Fibroblast of lung (primary cell): Measurements from ENCODE around the gene TARBP2. TPM values are rescaled to one million over a fixed set of nuclear protein-coding genes. Genes with fewer than 3 reads are reported as not detected.

Experiments
- DNase-seq, 2 donors: peaks; one replicate each; pipeline versions ENCODE4 v3.0.0 to v3.0.0-alpha.2; 2010; ENCODE audit warnings: low read depth in 2 of 2
- H2AFZ ChIP-seq: 2 replicates; pipeline ENCODE4 v1.5.1; 2012; ENCODE audit warnings: low read length, control low read depth, inconsistent platforms
- H3K27ac ChIP-seq: 2 replicates; pipeline ENCODE4 v1.5.1; 2011; ENCODE audit warnings: low read length, control low read depth; ENCODE audit not compliant: insufficient read depth
- H3K27me3 ChIP-seq: 2 replicates; pipeline ENCODE4 v1.5.1; 2011; ENCODE audit warnings: mild to moderate bottlenecking, low read length; ENCODE audit not compliant: control insufficient read depth, insufficient read depth
- H3K36me3 ChIP-seq: 2 replicates; pipeline ENCODE4 v1.5.1; 2011; ENCODE audit warnings: low read length; ENCODE audit not compliant: control insufficient read depth, insufficient read depth
- H3K4me1 ChIP-seq: 2 replicates; pipeline ENCODE4 v1.5.1; 2011; ENCODE audit warnings: low read length; ENCODE audit not compliant: control insufficient read depth, insufficient read depth; ENCODE audit errors: extremely low read depth
- H3K4me2 ChIP-seq: 2 replicates; pipeline ENCODE4 v1.5.1; 2011; ENCODE audit warnings: low read length, control low read depth; ENCODE audit not compliant: insufficient read depth; ENCODE audit errors: extremely low read depth
- H3K4me3 ChIP-seq, 4 experiments: fragments of 200-600 bp in 1 of 4; sonication (generic) in 1 of 4; replicated peaks in 1 of 4; 2 replicates each; pipeline ENCODE4 v1.5.1; 2011 to 2016; ENCODE audit warnings: low read length in 4 of 4, low read depth in 3 of 4, mild to moderate bottlenecking in 3 of 4, control low read depth in 2 of 4, inconsistent platforms in 1 of 4, mixed read lengths in 1 of 4; ENCODE audit not compliant: insufficient read depth in 1 of 4; ENCODE audit errors: control extremely low read depth in 1 of 4
- H3K79me2 ChIP-seq: 2 replicates; pipeline ENCODE4 v1.5.1; 2012; ENCODE audit warnings: mild to moderate bottlenecking, low read length, inconsistent platforms; ENCODE audit not compliant: control insufficient read depth, insufficient read depth
- H3K9ac ChIP-seq: 2 replicates; pipeline ENCODE4 v1.5.1; 2011; ENCODE audit warnings: mild to moderate bottlenecking, low read length, control low read depth; ENCODE audit not compliant: insufficient read depth
- H3K9me3 ChIP-seq: 2 replicates; pipeline ENCODE4 v1.5.1; 2012; ENCODE audit warnings: low read depth, low read length; ENCODE audit not compliant: control insufficient read depth, insufficient read depth
- H4K20me1 ChIP-seq: 2 replicates; pipeline ENCODE4 v1.5.1; 2011; ENCODE audit warnings: low read length; ENCODE audit not compliant: control insufficient read depth, insufficient read depth; ENCODE audit errors: extremely low read depth
- EZH2 ChIP-seq: IDR thresholded peaks from 2 replicates; pipeline ENCODE4 v1.5.1; 2012; ENCODE audit warnings: low read length, control low read depth, mild to moderate bottlenecking; ENCODE audit errors: missing control alignments
- polyA plus RNA-seq, 2 donors: library from polyadenylated mRNA; depleted of rRNA in 1 of 2; stranded (reverse) in 1 of 2; unstranded in 1 of 2; fragments of >200 nt; gene quantifications; 2 replicates each; pipeline ENCODE4 v1.2.1, GENCODE V29; 2011 to 2012; ENCODE audit warnings: missing spikeins in 1 of 2
- total RNA-seq: library from RNA; depleted of rRNA; stranded (reverse); fragments of >200 nt; gene quantifications from 2 replicates; pipeline ENCODE4 v1.2.1, GENCODE V29; 2014
- TF ChIP-seq, protein P1 (sequence below), 2 donors: IDR thresholded peaks in 1 of 2; conservative IDR thresholded peaks in 1 of 2; 1 replicate in 1 of 2; 2 replicates in 1 of 2; pipeline ENCODE4 v1.5.1; 2011 to 2012; ENCODE audit warnings: low read length in 2 of 2, control low read depth in 1 of 2, inconsistent platforms in 1 of 2, low read depth in 1 of 2, mild to moderate bottlenecking in 1 of 2

The TARBP2 gene
- total and polyA plus RNA-seq, 2 donors (not counting 1 experiment from before 2014, with no cell fraction given): 19.8 to 39.3 TPM

- Histone ChIP-seq H3K9ac (peak overlapping the region; percentile 90), H3K4me3 (peak overlapping the region; percentile 72 to 96 (median 80)), H3K27ac (peak overlapping the region; percentile 93), H3K36me3 (peaks cover 22% of the 10 kb centered on the region), H3K4me1 (peaks cover 26% of the 10 kb centered on the region), H3K4me2 (peak overlapping the region; percentile 100), H2AFZ (peak overlapping the region; percentile 87), H3K9me3 (no peaks in the 10 kb centered on the region), H3K79me2 (peaks cover 36% of the 10 kb centered on the region), H4K20me1 (no peaks in the 10 kb centered on the region), H3K27me3 (no peaks in the 10 kb centered on the region)
- DNase-seq: no peak
- TF ChIP-seq, protein P1, sequence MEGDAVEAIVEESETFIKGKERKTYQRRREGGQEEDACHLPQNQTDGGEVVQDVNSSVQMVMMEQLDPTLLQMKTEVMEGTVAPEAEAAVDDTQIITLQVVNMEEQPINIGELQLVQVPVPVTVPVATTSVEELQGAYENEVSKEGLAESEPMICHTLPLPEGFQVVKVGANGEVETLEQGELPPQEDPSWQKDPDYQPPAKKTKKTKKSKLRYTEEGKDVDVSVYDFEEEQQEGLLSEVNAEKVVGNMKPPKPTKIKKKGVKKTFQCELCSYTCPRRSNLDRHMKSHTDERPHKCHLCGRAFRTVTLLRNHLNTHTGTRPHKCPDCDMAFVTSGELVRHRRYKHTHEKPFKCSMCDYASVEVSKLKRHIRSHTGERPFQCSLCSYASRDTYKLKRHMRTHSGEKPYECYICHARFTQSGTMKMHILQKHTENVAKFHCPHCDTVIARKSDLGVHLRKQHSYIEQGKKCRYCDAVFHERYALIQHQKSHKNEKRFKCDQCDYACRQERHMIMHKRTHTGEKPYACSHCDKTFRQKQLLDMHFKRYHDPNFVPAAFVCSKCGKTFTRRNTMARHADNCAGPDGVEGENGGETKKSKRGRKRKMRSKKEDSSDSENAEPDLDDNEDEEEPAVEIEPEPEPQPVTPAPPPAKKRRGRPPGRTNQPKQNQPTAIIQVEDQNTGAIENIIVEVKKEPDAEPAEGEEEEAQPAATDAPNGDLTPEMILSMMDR (conservative IDR thresholded peaks at IDR 0.05 in 1 of 2, IDR thresholded peaks at IDR 0.05 in 1 of 2; ENCODE audit: low read depth in 1 of 2, low read length in 2 of 2): no peak
- no peak for TF ChIP-seq EZH2
Measured at GRCh38 chr12:53501615-53502181, 615 bp downstream of the TARBP2 start.

DNA sequence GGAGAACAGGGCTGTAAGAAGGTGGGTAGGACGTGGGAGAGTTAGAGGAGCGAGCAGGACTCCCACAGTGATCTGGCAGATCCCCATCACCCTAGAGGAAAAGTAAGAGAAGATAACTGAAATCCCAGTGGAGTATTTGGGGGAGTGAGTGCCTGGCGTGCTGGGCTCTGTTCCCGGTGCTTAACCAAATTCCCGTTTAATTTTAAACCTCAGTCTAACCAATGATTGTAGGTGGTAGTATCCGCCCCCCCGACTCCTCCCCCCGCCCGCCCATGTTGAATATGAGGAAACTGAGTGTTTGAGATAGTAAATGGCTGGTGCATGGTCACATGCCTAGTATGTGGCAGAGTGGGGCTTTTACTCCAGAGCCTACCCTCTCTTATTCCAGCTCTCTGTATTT, 1.2 kb downstream of the TARBP2 start:
- DNase-seq: no peak
- H4K20me1 ChIP-seq: no peaks in the 10 kb centered on the region
- H3K36me3 ChIP-seq: peaks cover 21% of the 10 kb centered on the region
- H3K4me3 ChIP-seq: peak overlapping the region in 2 of 4 experiments; percentile 85 to 96
- H3K4me2 ChIP-seq: peak overlapping the region; percentile 100
- H3K79me2 ChIP-seq: peaks cover 31% of the 10 kb centered on the region
- H3K9me3 ChIP-seq: no peaks in the 10 kb centered on the region
- H3K4me1 ChIP-seq: peaks cover 21% of the 10 kb centered on the region
- TF ChIP-seq EZH2: no peak
- TF ChIP-seq, protein P1 (conservative IDR thresholded peaks at IDR 0.05 in 1 of 2, IDR thresholded peaks at IDR 0.05 in 1 of 2; ENCODE audit: low read depth in 1 of 2, low read length in 2 of 2): no peak
- H3K27ac ChIP-seq: peak overlapping the region; percentile 93
- no peak overlapping the region for H2AFZ ChIP-seq
- no peaks in the 10 kb centered on the region for H3K27me3 ChIP-seq
- no peak overlapping the region for H3K9ac ChIP-seq

GRCh38 chr12:53502983-53503728, 2.1 kb downstream of the TARBP2 start:
- peak overlapping the region; percentile 36 for H3K27ac ChIP-seq
- H4K20me1 ChIP-seq: no peaks in the 10 kb centered on the region
- DNase-seq: no peak
- peak overlapping the region in 1 of 4 experiments; percentile 20 for H3K4me3 ChIP-seq
- TF ChIP-seq, protein P1 (conservative IDR thresholded peaks at IDR 0.05 in 1 of 2, IDR thresholded peaks at IDR 0.05 in 1 of 2; ENCODE audit: low read depth in 1 of 2, low read length in 2 of 2): no peak
- no peak for TF ChIP-seq EZH2
- peaks cover 18% of the 10 kb centered on the region for H3K36me3 ChIP-seq
- H3K4me1 ChIP-seq: peaks cover 20% of the 10 kb centered on the region
- H3K4me2 ChIP-seq: peak overlapping the region; percentile 45
- H3K9me3 ChIP-seq: no peaks in the 10 kb centered on the region
- no peak overlapping the region for H2AFZ ChIP-seq
- H3K9ac ChIP-seq: no peak overlapping the region
- no peaks in the 10 kb centered on the region for H3K27me3 ChIP-seq
- H3K79me2 ChIP-seq: peaks cover 22% of the 10 kb centered on the region
